ENCODE measurements around the gene SHISA7.

DNA sequence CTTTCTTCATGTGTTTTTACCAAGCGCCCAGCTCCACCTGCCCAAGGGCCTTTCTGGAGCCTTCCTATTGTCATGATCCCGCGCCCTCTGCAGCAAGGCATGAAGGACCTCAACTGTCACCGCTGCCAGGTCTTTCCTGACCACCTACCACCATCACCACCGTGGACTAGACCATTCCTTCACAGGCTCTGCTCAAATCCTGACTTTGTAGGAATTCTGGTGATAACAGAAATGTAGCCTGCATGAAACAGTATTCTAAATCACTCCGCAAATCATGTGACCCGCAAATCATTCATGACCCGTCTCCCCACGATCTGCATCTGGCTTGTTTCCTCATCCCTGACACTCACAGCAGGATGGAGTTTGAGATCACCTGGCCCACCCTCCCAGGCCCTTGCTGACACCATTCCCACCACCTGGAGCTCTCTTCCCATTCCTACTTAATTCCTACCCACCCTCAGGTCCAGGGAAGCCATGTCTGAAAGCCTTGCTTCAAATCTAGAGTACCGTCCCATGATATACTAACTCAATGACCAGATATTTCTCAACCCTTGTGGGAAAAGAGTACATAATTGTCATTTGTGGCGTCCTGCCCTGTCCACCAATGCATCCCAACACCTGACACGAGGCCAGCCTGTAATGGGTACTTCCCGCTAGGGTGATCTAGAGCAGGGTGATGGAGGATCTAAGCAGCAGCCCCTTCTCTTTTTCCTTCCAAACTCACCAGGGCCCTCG lies 36.8 kb downstream of the SHISA7 start:
- TF ChIP-seq CTCF (IDR thresholded peaks at IDR 0.05) (no peak), POLR2A (IDR thresholded peaks at IDR 0.05) (no peak)

Data from heart left ventricle (tissue), 13 donors.